HG02885 (cell line): ENCODE data around the gene SLC25A6.
"Not testable (repeated sequence)": the region's sequence is repeated elsewhere in the genome, so short reads cannot be mapped to it uniquely, and the experiment has no call there.

ENCODE experiments used
- ATAC-seq: cut with Tn5 transposase; IDR thresholded peaks from one replicate; pipeline ENCODE4 v1.9.1; 2021; ENCODE audit warnings: mild to moderate bottlenecking; ENCODE audit not compliant: unreplicated experiment, poor library complexity

The SLC25A6 gene

GRCh38 chrX:1355131-1356046 lies 36.5 kb downstream of the SLC25A6 start:
- no peak for ATAC-seq

GRCh38 chrX:1354036-1355019 lies 37.6 kb downstream of the SLC25A6 start:
- ATAC-seq: no peak

- no peak for ATAC-seq
Observed at GRCh38 chrX:1351981-1352714, 39.8 kb downstream of the SLC25A6 start.

- not testable (repeated sequence) for ATAC-seq
Observed at GRCh38 chrX:1349606-1350005, 42.3 kb downstream of the SLC25A6 start.

GRCh38 chrX:1341545-1342184 lies 50.2 kb downstream of the SLC25A6 start:
- ATAC-seq: no peak

GRCh38 chrX:1336948-1337779 lies 54.7 kb downstream of the SLC25A6 start:
- no peak for ATAC-seq

- no peak for ATAC-seq
Observed at GRCh38 chrX:1336331-1336943, 55.5 kb downstream of the SLC25A6 start, which contains the start of gene IL3RA. IL3RA (plus strand) TSS chrX:1336785; CDS start chrX:1341766, 4,981 bp downstream.
